C4-2B (cell line): ENCODE results near the gene SERPINB2.

Experiments
- H3K27ac ChIP-seq: fragments of 450-650 bp; 2 replicates; pipeline ENCODE4 v1.5.1; 2017
- CTCF ChIP-seq: fragments of 450-650 bp; conservative IDR thresholded peaks from 2 replicates; pipeline ENCODE4 v1.5.1; 2017; ENCODE audit warnings: mild to moderate bottlenecking
- ZFX ChIP-seq: fragments of 450-650 bp; IDR thresholded peaks from 2 replicates; pipeline ENCODE4 v1.6.1; 2017

The SERPINB2 gene

DNA sequence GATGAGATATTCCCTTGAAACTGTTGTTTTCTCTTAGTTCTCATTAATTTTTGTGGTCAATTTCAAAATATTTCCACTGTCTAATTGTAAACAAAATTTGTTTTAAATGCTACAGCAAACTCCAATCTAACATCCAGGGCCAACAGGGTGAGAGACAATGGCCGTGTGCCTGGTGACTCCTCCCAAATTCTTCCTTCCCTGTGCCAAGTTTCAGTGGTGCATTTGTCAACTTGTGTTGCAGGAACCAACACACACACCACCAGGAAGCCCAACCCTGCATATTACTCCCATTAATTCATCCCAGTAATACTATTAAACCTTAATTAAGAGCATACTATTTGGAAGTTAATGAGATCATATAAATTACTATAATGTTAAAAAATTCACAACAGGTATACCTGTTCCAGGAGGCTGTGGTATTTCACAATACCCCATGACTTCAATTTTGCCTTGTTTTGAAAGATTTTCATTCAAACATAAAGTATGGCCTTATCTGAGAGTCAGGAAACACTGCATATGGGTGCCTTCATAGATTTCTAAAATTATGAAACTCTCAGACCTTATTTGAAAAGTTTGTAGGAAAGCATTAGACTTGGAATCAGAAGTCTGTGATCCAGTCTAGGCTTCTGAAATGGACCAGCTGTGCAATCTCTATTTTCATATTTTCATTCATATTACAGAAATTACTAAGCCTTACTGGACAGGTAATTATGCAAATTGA lies 1.1 kb downstream of the SERPINB2 start:
- TF ChIP-seq ZFX (no peak), CTCF (no peak)
- H3K27ac ChIP-seq, result no peak overlapping the region

- no peak overlapping the region for H3K27ac ChIP-seq
- TF ChIP-seq CTCF, result no peak
- TF ChIP-seq ZFX, result no peak
Measured at GRCh38 chr18:63889626-63890025, 2.1 kb downstream of the SERPINB2 start.

GRCh38 chr18:63890237-63890949 lies 2.9 kb downstream of the SERPINB2 start:
- TF ChIP-seq ZFX (no peak), CTCF (no peak)
- no peak overlapping the region for H3K27ac ChIP-seq

- H3K27ac ChIP-seq, result no peak overlapping the region
- no peak for TF ChIP-seq ZFX
- TF ChIP-seq CTCF, result peak; percentile 44
Measured at GRCh38 chr18:63890950-63891304, 3.4 kb downstream of the SERPINB2 start.

GRCh38 chr18:63892566-63892965 lies 5.1 kb downstream of the SERPINB2 start:
- TF ChIP-seq ZFX, result no peak
- TF ChIP-seq CTCF, result no peak
- H3K27ac ChIP-seq, result no peak overlapping the region

DNA sequence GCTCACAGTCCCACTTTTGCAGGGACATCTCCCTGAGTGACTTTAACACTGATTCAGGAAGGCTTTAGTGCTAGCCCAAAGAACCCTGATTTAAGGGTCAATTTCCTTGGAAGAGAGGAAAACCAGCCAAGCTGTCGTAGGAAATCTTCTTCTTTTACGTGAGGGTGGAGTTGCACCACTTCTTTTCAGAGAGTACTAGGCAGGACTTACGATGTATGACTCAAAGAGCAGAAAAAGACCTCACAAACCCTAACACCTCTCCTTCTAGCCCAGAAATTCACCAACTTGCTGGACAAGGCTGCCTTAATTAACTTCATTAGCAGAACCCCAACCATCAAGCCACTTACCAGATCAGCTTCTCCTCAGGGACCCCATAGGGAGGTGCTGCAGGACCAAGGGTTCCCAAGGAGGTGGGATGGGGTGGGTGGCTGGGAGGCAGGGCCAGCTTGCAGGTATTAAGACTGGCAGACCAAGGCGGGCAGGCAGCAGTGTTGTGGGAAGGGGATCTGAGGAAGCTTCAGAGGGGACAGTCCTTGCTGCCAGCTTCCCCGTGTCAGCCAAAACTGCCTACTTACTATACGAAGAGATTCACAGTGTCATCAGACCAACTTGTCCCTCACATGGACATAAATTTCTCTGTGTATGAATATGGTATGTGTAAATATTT lies 6.7 kb downstream of the SERPINB2 start:
- TF ChIP-seq ZFX (no peak), CTCF (no peak)
- no peak overlapping the region for H3K27ac ChIP-seq

- H3K27ac ChIP-seq, result no peak overlapping the region
- no peak for TF ChIP-seq CTCF
- no peak for TF ChIP-seq ZFX
Measured at GRCh38 chr18:63895190-63895589, 7.7 kb downstream of the SERPINB2 start.
